HG03342 (cell line): ENCODE results near the gene FGFR3.

Experiments
- ATAC-seq: cut with Tn5 transposase; IDR thresholded peaks from one replicate; pipeline ENCODE4 v1.9.1; 2021; ENCODE audit warnings: mild to moderate bottlenecking, moderate library complexity; ENCODE audit not compliant: unreplicated experiment

The FGFR3 gene

GRCh38 chr4:1801286-1801958 is 8.3 kb downstream of the FGFR3 start:
- no peak for ATAC-seq

- ATAC-seq = no peak
Observed at GRCh38 chr4:1802151-1802715, 9.1 kb downstream of the FGFR3 start.

- ATAC-seq = no peak
Observed at GRCh38 chr4:1802720-1803522, 9.8 kb downstream of the FGFR3 start.

- no peak for ATAC-seq
Observed at GRCh38 chr4:1803523-1804423, 10.7 kb downstream of the FGFR3 start.

- ATAC-seq = no peak
Observed at GRCh38 chr4:1804638-1805492, 11.8 kb downstream of the FGFR3 start.

GRCh38 chr4:1805493-1806222 is 12.6 kb downstream of the FGFR3 start:
- no peak for ATAC-seq

GRCh38 chr4:1806223-1806564 is 13.1 kb downstream of the FGFR3 start:
- no peak for ATAC-seq

GRCh38 chr4:1806596-1807331 is 13.7 kb downstream of the FGFR3 start:
- no peak for ATAC-seq

GRCh38 chr4:1807332-1807777 is 14.3 kb downstream of the FGFR3 start:
- ATAC-seq = no peak

- ATAC-seq = no peak
Observed at GRCh38 chr4:1808396-1808795, 15.3 kb downstream of the FGFR3 start.

- ATAC-seq = no peak
Observed at GRCh38 chr4:1808851-1809753, 16.0 kb downstream of the FGFR3 start.

- peak; percentile 70 for ATAC-seq
Observed at GRCh38 chr4:1809754-1810502, 16.8 kb downstream of the FGFR3 start.

GRCh38 chr4:1810765-1811164 is 17.7 kb downstream of the FGFR3 start:
- no peak for ATAC-seq

- ATAC-seq = no peak
Observed at GRCh38 chr4:1812720-1813119, 19.6 kb downstream of the FGFR3 start.

GRCh38 chr4:1813231-1813630 is 20.1 kb downstream of the FGFR3 start:
- ATAC-seq = no peak

GRCh38 chr4:1813915-1814314 is 20.8 kb downstream of the FGFR3 start:
- no peak for ATAC-seq

- ATAC-seq = no peak
Observed at GRCh38 chr4:1814453-1814852, 21.4 kb downstream of the FGFR3 start.
